K562 (cell line): ENCODE measurements around the gene TRIM25. TPM values are rescaled to one million over a fixed set of nuclear protein-coding genes. Genes with fewer than 3 reads are reported as not detected.

Experiments
- BACH1 ChIP-seq: fragments of 200-800 bp; sonication (Bioruptor generic); IDR thresholded peaks from 2 replicates; pipeline ENCODE4 v1.6.1; 2016; ENCODE audit warnings: missing genetic modification characterization, missing compliant biosample characterization
- DPF2 ChIP-seq: fragments of 450-650 bp; IDR thresholded peaks from 2 replicates; pipeline ENCODE4 v1.6.1; 2016
- EP400 ChIP-seq: fragments of 450-650 bp; IDR thresholded peaks from 2 replicates; pipeline ENCODE4 v1.6.1; 2017; ENCODE audit warnings: antibody characterized with exemption, mild to moderate bottlenecking, moderate library complexity
- ETS2 ChIP-seq: IDR thresholded peaks from 2 replicates; pipeline ENCODE4 v1.6.1; 2016; ENCODE audit warnings: borderline replicate concordance, missing genetic modification characterization, mild to moderate bottlenecking, moderate library complexity, missing compliant biosample characterization; ENCODE audit not compliant: poor library complexity, severe bottlenecking
- GATAD2B ChIP-seq: fragments of 450-650 bp; IDR thresholded peaks from 2 replicates; pipeline ENCODE4 v1.6.1; 2017; ENCODE audit warnings: mild to moderate bottlenecking, borderline replicate concordance
- HDAC8 ChIP-seq: fragments of 450-650 bp; IDR thresholded peaks from 2 replicates; pipeline ENCODE4 v1.6.1; 2016; ENCODE audit warnings: mild to moderate bottlenecking, missing genetic modification characterization, moderate library complexity, missing compliant biosample characterization
- HNRNPLL ChIP-seq: fragments of 200-400 bp; formaldehyde crosslinking; IDR thresholded peaks from 2 replicates; pipeline ENCODE4 v1.6.1; 2017; ENCODE audit warnings: low read length, low read depth, mild to moderate bottlenecking; ENCODE audit not compliant: poor library complexity, severe bottlenecking
- JUNB ChIP-seq: fragments of 450-650 bp; formaldehyde crosslinking; conservative IDR thresholded peaks from 2 replicates; pipeline ENCODE4 v1.4.0; 2020; ENCODE audit warnings: mild to moderate bottlenecking
- KAT2B ChIP-seq: IDR thresholded peaks from one replicate; pipeline ENCODE4 v1.6.1; 2012; ENCODE audit warnings: low read depth, mild to moderate bottlenecking, control low read depth, inconsistent platforms, low read length, moderate library complexity
- KDM1A ChIP-seq, 2 experiments: fragments of 450-650 bp; IDR thresholded peaks; 2 replicates each; pipeline ENCODE4 v1.6.1; 2016; ENCODE audit warnings: mild to moderate bottlenecking in 2 of 2
- KDM5B ChIP-seq: fragments of 200-600 bp; sonication (generic); IDR thresholded peaks from 2 replicates; pipeline ENCODE4 v1.6.1; 2012; ENCODE audit warnings: low read depth, mild to moderate bottlenecking, moderate library complexity, low read length, control low read depth, inconsistent platforms; ENCODE audit not compliant: insufficient replicate concordance
- LCOR ChIP-seq: sonication (generic); formaldehyde crosslinking; IDR thresholded peaks from 2 replicates; pipeline ENCODE4 v1.8.0; 2022; ENCODE audit warnings: mild to moderate bottlenecking, missing genetic modification reagents
- MCM5 ChIP-seq: fragments of 450-650 bp; IDR thresholded peaks from 2 replicates; pipeline ENCODE4 v1.6.1; 2016; ENCODE audit warnings: low read depth
- NCOA4 ChIP-seq: fragments of 450-650 bp; IDR thresholded peaks from 2 replicates; pipeline ENCODE4 v1.6.1; 2018; ENCODE audit warnings: mild to moderate bottlenecking; ENCODE audit not compliant: partially characterized antibody
- NR3C1 ChIP-seq: sonication (generic); formaldehyde crosslinking; IDR thresholded peaks from 2 replicates; pipeline ENCODE4 v1.8.1; 2022; ENCODE audit warnings: missing genetic modification reagents
- POLR2AphosphoS5 ChIP-seq: IDR thresholded peaks from 2 replicates; pipeline ENCODE4 v1.6.1; 2011; ENCODE audit warnings: mild to moderate bottlenecking, low read depth, low read length, moderate library complexity; ENCODE audit not compliant: control insufficient read depth, insufficient read depth
- PYGO2 ChIP-seq: fragments of 450-650 bp; IDR thresholded peaks from 2 replicates; pipeline ENCODE4 v1.6.1; 2016; ENCODE audit warnings: mild to moderate bottlenecking, missing genetic modification characterization, moderate library complexity, missing compliant biosample characterization
- RBM15 ChIP-seq: fragments of 200-400 bp; formaldehyde crosslinking; IDR thresholded peaks from 2 replicates; pipeline ENCODE4 v1.6.1; 2018; ENCODE audit warnings: mild to moderate bottlenecking, low read length, moderate library complexity; ENCODE audit not compliant: insufficient read depth
- SP1 ChIP-seq: sonication (generic); formaldehyde crosslinking; IDR thresholded peaks from 2 replicates; pipeline ENCODE4 v1.8.1; 2022; ENCODE audit warnings: mild to moderate bottlenecking, missing genetic modification reagents
- SRSF3 ChIP-seq: fragments of 200-400 bp; formaldehyde crosslinking; IDR thresholded peaks from 2 replicates; pipeline ENCODE4 v1.6.1; 2016; ENCODE audit warnings: mild to moderate bottlenecking, low read length, moderate library complexity; ENCODE audit not compliant: insufficient read depth
- ZC3H11A ChIP-seq: IDR thresholded peaks from 2 replicates; pipeline ENCODE4 v1.6.1; 2012; ENCODE audit warnings: low read depth, low read length, improper control_type of control experiment
- ZC3H4 ChIP-seq: sonication (generic); formaldehyde crosslinking; IDR thresholded peaks from 2 replicates; pipeline ENCODE4 v1.9.0; 2021; ENCODE audit warnings: missing genetic modification reagents, borderline replicate concordance
- polyA plus RNA-seq, 8 experiments: library from polyadenylated mRNA; depleted of rRNA in 4 of 8; stranded (reverse) in 5 of 8; unstranded in 3 of 8; fragments of >200 nt; fragmentation: Nextera tagmentation in 2 of 8; fragmentation: Illumina TruSeq in 1 of 8; extraction: Ambion mirVana in 2 of 8; extraction: Trizol in 1 of 8; gene quantifications; 2 replicates each; pipeline versions ENCODE4 v1.2.1 to v1.2.3, GENCODE V29; 2011 to 2014; ENCODE audit warnings: inconsistent platforms in 1 of 8, missing spikeins in 1 of 8
- total RNA-seq, 7 experiments: library from RNA; depleted of rRNA in 6 of 7; stranded (reverse); fragments of >200 nt in 6 of 7; fragmentation: Illumina TruSeq in 2 of 7; extraction: Trizol in 2 of 7; gene quantifications; 2 replicates each; pipeline versions ENCODE4 v1.2.1 to v1.2.3, GENCODE V29; 2011 to 2021; ENCODE audit warnings: low replicate concordance in 1 of 7
- TF ChIP-seq, protein P1 (sequence below): fragments of 250-450 bp; sonication (Bioruptor Pico); IDR thresholded peaks from 2 replicates; pipeline ENCODE4 v1.8.0; 2021; ENCODE audit warnings: borderline replicate concordance, mild to moderate bottlenecking, moderate library complexity; ENCODE audit not compliant: poor library complexity, severe bottlenecking
- TF ChIP-seq, protein P2 (sequence below): IDR thresholded peaks from 2 replicates; pipeline ENCODE4 v1.6.1; 2011; ENCODE audit warnings: borderline replicate concordance, low read depth, mild to moderate bottlenecking, moderate library complexity, low read length; ENCODE audit not compliant: insufficient read depth, poor library complexity, severe bottlenecking
- TF ChIP-seq, protein P3 (sequence below): sonication (generic); formaldehyde crosslinking; IDR thresholded peaks from 2 replicates; pipeline ENCODE4 v1.8.0; 2023; ENCODE audit warnings: mild to moderate bottlenecking, missing genetic modification reagents

TRIM25 gene
- total and polyA plus RNA-seq, 9 of the 15 experiments (the other 6 are each of a cell fraction or from before 2014, with no cell fraction given), result 5.9 to 49.5 (median 24.5) TPM

DNA sequence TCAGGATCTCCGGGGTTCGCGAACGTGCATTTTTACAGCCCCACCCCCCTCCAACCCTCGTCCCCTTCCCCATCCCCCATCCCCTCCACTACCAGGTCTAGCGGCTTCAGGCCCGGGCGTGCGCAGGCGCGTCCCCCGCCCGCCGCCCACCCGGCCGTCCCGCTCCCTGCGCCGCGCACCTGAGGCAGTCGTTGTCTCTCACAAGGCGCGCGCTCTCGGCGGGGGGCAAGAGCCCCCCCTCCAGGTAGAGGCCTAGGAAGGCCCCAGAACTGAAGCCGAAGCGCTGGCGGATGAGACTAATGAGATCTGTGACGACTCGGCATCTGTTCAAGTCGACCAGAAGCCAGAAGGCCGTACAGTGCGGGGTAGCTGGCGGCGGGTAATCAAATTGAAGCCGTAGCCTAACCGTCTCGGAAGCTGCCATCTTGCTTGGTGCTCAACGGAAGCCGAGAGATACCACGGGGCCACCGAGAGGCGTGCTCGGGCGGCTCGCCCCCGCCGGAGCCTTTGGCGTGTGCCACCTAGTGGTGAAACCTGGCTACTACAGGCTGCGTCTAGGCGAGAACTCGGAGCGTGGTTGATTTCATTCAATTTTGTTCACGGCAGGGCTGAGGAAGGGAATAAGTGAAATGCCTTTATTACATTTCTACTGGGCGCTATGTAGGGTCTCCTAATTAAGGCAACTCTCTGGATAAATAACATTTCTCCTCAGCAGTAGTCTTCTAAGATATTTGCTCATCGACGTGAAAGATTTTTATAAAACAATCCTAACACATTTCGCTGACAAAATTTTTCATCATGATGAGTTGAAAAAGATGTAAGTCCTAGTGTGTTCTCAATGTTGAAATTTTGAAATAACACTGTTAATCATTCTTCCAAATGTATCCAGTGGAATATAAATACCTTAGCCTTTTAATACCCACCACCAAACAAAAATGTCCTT is 47.0 kb upstream of the TRIM25 start, which contains the start of gene COIL (continued):
- TF ChIP-seq EP400, result peak; percentile 94
- TF ChIP-seq, protein P1, sequence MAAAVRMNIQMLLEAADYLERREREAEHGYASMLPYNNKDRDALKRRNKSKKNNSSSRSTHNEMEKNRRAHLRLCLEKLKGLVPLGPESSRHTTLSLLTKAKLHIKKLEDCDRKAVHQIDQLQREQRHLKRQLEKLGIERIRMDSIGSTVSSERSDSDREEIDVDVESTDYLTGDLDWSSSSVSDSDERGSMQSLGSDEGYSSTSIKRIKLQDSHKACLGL (CRISPR knock-in tag), result no peak
- TF ChIP-seq NR3C1 (CRISPR knock-in tag), result no peak
- TF ChIP-seq DPF2, result peak; percentile 59; the same call in 1 of the 2 replicates
- TF ChIP-seq KAT2B, result no peak
- no peak for TF ChIP-seq BACH1
- peak; percentile 36 for TF ChIP-seq HNRNPLL
- no peak for TF ChIP-seq ETS2 (tag)
- TF ChIP-seq, protein P2, sequence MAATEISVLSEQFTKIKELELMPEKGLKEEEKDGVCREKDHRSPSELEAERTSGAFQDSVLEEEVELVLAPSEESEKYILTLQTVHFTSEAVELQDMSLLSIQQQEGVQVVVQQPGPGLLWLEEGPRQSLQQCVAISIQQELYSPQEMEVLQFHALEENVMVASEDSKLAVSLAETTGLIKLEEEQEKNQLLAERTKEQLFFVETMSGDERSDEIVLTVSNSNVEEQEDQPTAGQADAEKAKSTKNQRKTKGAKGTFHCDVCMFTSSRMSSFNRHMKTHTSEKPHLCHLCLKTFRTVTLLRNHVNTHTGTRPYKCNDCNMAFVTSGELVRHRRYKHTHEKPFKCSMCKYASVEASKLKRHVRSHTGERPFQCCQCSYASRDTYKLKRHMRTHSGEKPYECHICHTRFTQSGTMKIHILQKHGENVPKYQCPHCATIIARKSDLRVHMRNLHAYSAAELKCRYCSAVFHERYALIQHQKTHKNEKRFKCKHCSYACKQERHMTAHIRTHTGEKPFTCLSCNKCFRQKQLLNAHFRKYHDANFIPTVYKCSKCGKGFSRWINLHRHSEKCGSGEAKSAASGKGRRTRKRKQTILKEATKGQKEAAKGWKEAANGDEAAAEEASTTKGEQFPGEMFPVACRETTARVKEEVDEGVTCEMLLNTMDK, result peak; percentile 70
- no peak for TF ChIP-seq GATAD2B
- TF ChIP-seq KDM5B, result peak; percentile 83
- TF ChIP-seq ZC3H4 (CRISPR knock-in tag), result no peak
- TF ChIP-seq SRSF3, result no peak
- no peak for TF ChIP-seq MCM5
- no peak for TF ChIP-seq HDAC8 (tag)
- no peak for TF ChIP-seq KDM1A (IDR thresholded peaks at IDR 0.05)
- TF ChIP-seq JUNB (CRISPR knock-in tag), result no peak
- TF ChIP-seq, protein P3, sequence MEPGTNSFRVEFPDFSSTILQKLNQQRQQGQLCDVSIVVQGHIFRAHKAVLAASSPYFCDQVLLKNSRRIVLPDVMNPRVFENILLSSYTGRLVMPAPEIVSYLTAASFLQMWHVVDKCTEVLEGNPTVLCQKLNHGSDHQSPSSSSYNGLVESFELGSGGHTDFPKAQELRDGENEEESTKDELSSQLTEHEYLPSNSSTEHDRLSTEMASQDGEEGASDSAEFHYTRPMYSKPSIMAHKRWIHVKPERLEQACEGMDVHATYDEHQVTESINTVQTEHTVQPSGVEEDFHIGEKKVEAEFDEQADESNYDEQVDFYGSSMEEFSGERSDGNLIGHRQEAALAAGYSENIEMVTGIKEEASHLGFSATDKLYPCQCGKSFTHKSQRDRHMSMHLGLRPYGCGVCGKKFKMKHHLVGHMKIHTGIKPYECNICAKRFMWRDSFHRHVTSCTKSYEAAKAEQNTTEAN (CRISPR knock-in tag), result no peak
- no peak for TF ChIP-seq RBM15
- no peak for TF ChIP-seq PYGO2 (tag)
- TF ChIP-seq SP1, result peak; percentile 53; the same call in 1 of the 2 replicates
- TF ChIP-seq NCOA4, result no peak
- peak; percentile 83 for TF ChIP-seq POLR2AphosphoS5
- TF ChIP-seq LCOR (CRISPR knock-in tag), result peak; percentile 94
- TF ChIP-seq ZC3H11A, result no peak
